ENCODE data around the gene EDRF1. TPM values are rescaled to one million over a fixed set of nuclear protein-coding genes. Genes with fewer than 3 reads are reported as not detected.

The EDRF1 gene
- total RNA-seq, 1 donor from 2014 or later = 41.3 TPM

GRCh38 chr10:125774581-125775191 is 55.2 kb downstream of the EDRF1 start:
- H3K4me1 Mint-ChIP-seq (ENCODE audit: low read depth, unreplicated experiment) = peaks cover 3% of the 10 kb centered on the region
- H3K4me3 Mint-ChIP-seq (ENCODE audit: unreplicated experiment) = no peak overlapping the region
- DNase-seq = no peak
- peaks cover 18% of the 10 kb centered on the region for H3K36me3 Mint-ChIP-seq (ENCODE audit: unreplicated experiment)
- no peak overlapping the region for H3K27ac Mint-ChIP-seq (ENCODE audit: unreplicated experiment)
- no peak for TF ChIP-seq CTCF (IDR thresholded peaks at IDR 0.05; ENCODE audit: partially characterized antibody, unreplicated experiment)
- peaks cover 7% of the 10 kb centered on the region for H3K27me3 Mint-ChIP-seq (ENCODE audit: unreplicated experiment)
- H3K9me3 Mint-ChIP-seq (ENCODE audit: unreplicated experiment) = peaks cover 10% of the 10 kb centered on the region

- Mint-ChIP-seq H3K27ac (ENCODE audit: unreplicated experiment) (no peak within 1 kb of the TSS), H3K4me1 (ENCODE audit: low read depth, unreplicated experiment) (peaks cover 3% of the 10 kb centered on the region)
Measured at GRCh38 chr10:125775491-125776106, 56.1 kb downstream of the EDRF1 start, which contains the start of gene MMP21. Gene MMP21, minus strand, starts transcription at chr10:125775821. Its CDS starts 0 bp downstream, at chr10:125775821.

GRCh38 chr10:125777806-125778205 is 58.3 kb downstream of the EDRF1 start:
- DNase-seq = no peak
- Mint-ChIP-seq H3K9me3 (ENCODE audit: unreplicated experiment) (peaks cover 14% of the 10 kb centered on the region), H3K27me3 (ENCODE audit: unreplicated experiment) (peaks cover 8% of the 10 kb centered on the region), H3K4me3 (ENCODE audit: unreplicated experiment) (no peak overlapping the region), H3K36me3 (ENCODE audit: unreplicated experiment) (peaks cover 22% of the 10 kb centered on the region), H3K4me1 (ENCODE audit: low read depth, unreplicated experiment) (peaks cover 19% of the 10 kb centered on the region), H3K27ac (ENCODE audit: unreplicated experiment) (no peak overlapping the region)
- no peak for TF ChIP-seq CTCF (IDR thresholded peaks at IDR 0.05; ENCODE audit: partially characterized antibody, unreplicated experiment)

More at GRCh38 chr10:125775491-125776106, 56.1 kb downstream of the EDRF1 start, which contains the start of gene MMP21:
- peaks cover 9% of the 10 kb centered on the region for H3K9me3 Mint-ChIP-seq (ENCODE audit: unreplicated experiment)
- H3K36me3 Mint-ChIP-seq (ENCODE audit: unreplicated experiment) = peaks cover 21% of the 10 kb centered on the region
- peaks cover 7% of the 10 kb centered on the region for H3K27me3 Mint-ChIP-seq (ENCODE audit: unreplicated experiment)
- TF ChIP-seq CTCF (IDR thresholded peaks at IDR 0.05; ENCODE audit: partially characterized antibody, unreplicated experiment) = no peak
- H3K4me3 Mint-ChIP-seq (ENCODE audit: unreplicated experiment) = no peak within 1 kb of the TSS
- DNase-seq = no peak

- Mint-ChIP-seq H3K36me3 (ENCODE audit: unreplicated experiment) (peaks cover 22% of the 10 kb centered on the region), H3K4me3 (ENCODE audit: unreplicated experiment) (no peak overlapping the region), H3K9me3 (ENCODE audit: unreplicated experiment) (peaks cover 11% of the 10 kb centered on the region), H3K27ac (ENCODE audit: unreplicated experiment) (no peak overlapping the region), H3K27me3 (ENCODE audit: unreplicated experiment) (peaks cover 8% of the 10 kb centered on the region), H3K4me1 (ENCODE audit: low read depth, unreplicated experiment) (peaks cover 24% of the 10 kb centered on the region)
- TF ChIP-seq CTCF (IDR thresholded peaks at IDR 0.05; ENCODE audit: partially characterized antibody, unreplicated experiment) = no peak
- no peak for DNase-seq
Measured at GRCh38 chr10:125778556-125778955, 59.0 kb downstream of the EDRF1 start.
